Skeletal muscle satellite cell (primary cell): ENCODE measurements around the gene MAD2L1BP.
A peak's percentile ranks its signal among the peaks of the same experiment; 100 is the strongest.

Source experiments
- H3K27me3 ChIP-seq: 2 replicates; pipeline ENCODE4 v1.7.0; 2013; ENCODE audit warnings: low read length; ENCODE audit not compliant: control insufficient read depth, insufficient read depth
- H3K36me3 ChIP-seq: 2 replicates; pipeline ENCODE4 v1.7.0; 2013; ENCODE audit warnings: mild to moderate bottlenecking, control low read depth, low read length; ENCODE audit not compliant: insufficient read depth
- H3K4me1 ChIP-seq: 2 replicates; pipeline ENCODE4 v1.7.0; 2013; ENCODE audit warnings: low read length; ENCODE audit not compliant: control insufficient read depth, insufficient read depth
- H3K4me2 ChIP-seq: 2 replicates; pipeline ENCODE4 v1.7.0; 2013; ENCODE audit warnings: mild to moderate bottlenecking, low read length
- H3K4me3 ChIP-seq: 2 replicates; pipeline ENCODE4 v1.7.0; 2013; ENCODE audit warnings: low read length
- H3K9ac ChIP-seq: 2 replicates; pipeline ENCODE4 v1.7.0; 2013; ENCODE audit warnings: mild to moderate bottlenecking, low read depth, low read length, moderate library complexity
- H3K9me3 ChIP-seq: replicated peaks from 2 replicates; pipeline ENCODE4 v1.7.0; 2013; ENCODE audit warnings: mild to moderate bottlenecking, control low read depth, low read length

Gene MAD2L1BP

GRCh38 chr6:43669050-43669921 is 33.6 kb downstream of the MAD2L1BP start:
- Histone ChIP-seq H3K4me1 (peaks cover 28% of the 10 kb centered on the region), H3K9me3 (no peaks in the 10 kb centered on the region), H3K36me3 (peaks cover 29% of the 10 kb centered on the region)

GRCh38 chr6:43669922-43670622 is 34.4 kb downstream of the MAD2L1BP start:
- Histone ChIP-seq H3K27me3 (peaks cover 4% of the 10 kb centered on the region), H3K9ac (no peak overlapping the region), H3K4me1 (peaks cover 25% of the 10 kb centered on the region), H3K9me3 (no peaks in the 10 kb centered on the region), H3K4me2 (no peak overlapping the region), H3K36me3 (peaks cover 36% of the 10 kb centered on the region), H3K4me3 (no peak overlapping the region)

More at GRCh38 chr6:43669050-43669921, 33.6 kb downstream of the MAD2L1BP start:
- Histone ChIP-seq H3K4me2 (peak overlapping the region; percentile 32), H3K27me3 (peaks cover 4% of the 10 kb centered on the region), H3K9ac (no peak overlapping the region), H3K4me3 (no peak overlapping the region)

- Histone ChIP-seq H3K4me3 (no peak overlapping the region), H3K9ac (no peak overlapping the region), H3K4me1 (peaks cover 20% of the 10 kb centered on the region), H3K36me3 (peaks cover 42% of the 10 kb centered on the region), H3K9me3 (no peaks in the 10 kb centered on the region), H3K4me2 (no peak overlapping the region), H3K27me3 (peaks cover 4% of the 10 kb centered on the region)
Observed at GRCh38 chr6:43670623-43670986, 35.0 kb downstream of the MAD2L1BP start.

GRCh38 chr6:43671011-43671800 is 35.6 kb downstream of the MAD2L1BP start:
- Histone ChIP-seq H3K9ac (no peak overlapping the region), H3K36me3 (peaks cover 45% of the 10 kb centered on the region), H3K4me1 (peaks cover 20% of the 10 kb centered on the region), H3K4me3 (no peak overlapping the region), H3K9me3 (no peaks in the 10 kb centered on the region), H3K4me2 (no peak overlapping the region), H3K27me3 (peaks cover 3% of the 10 kb centered on the region)

- no peak overlapping the region for H3K4me3 ChIP-seq
- H3K4me2 ChIP-seq = no peak overlapping the region
- H3K4me1 ChIP-seq = peaks cover 20% of the 10 kb centered on the region
- H3K36me3 ChIP-seq = peaks cover 53% of the 10 kb centered on the region
- H3K9me3 ChIP-seq = no peaks in the 10 kb centered on the region
- H3K27me3 ChIP-seq = no peaks in the 10 kb centered on the region
- H3K9ac ChIP-seq = no peak overlapping the region
Observed at GRCh38 chr6:43671801-43672690, 36.4 kb downstream of the MAD2L1BP start.

- no peak overlapping the region for H3K9ac ChIP-seq
- peaks cover 13% of the 10 kb centered on the region for H3K4me1 ChIP-seq
- no peak overlapping the region for H3K4me3 ChIP-seq
- H3K36me3 ChIP-seq = peaks cover 68% of the 10 kb centered on the region
- H3K4me2 ChIP-seq = no peak overlapping the region
- no peaks in the 10 kb centered on the region for H3K9me3 ChIP-seq
- H3K27me3 ChIP-seq = no peaks in the 10 kb centered on the region
Observed at GRCh38 chr6:43673444-43674084, 37.9 kb downstream of the MAD2L1BP start.

- Histone ChIP-seq H3K9me3 (no peaks in the 10 kb centered on the region), H3K4me1 (peaks cover 5% of the 10 kb centered on the region), H3K9ac (no peak overlapping the region), H3K4me3 (no peak overlapping the region), H3K27me3 (no peaks in the 10 kb centered on the region), H3K4me2 (no peak overlapping the region), H3K36me3 (peaks cover 75% of the 10 kb centered on the region)
Observed at GRCh38 chr6:43674291-43674690, 38.7 kb downstream of the MAD2L1BP start.

GRCh38 chr6:43674921-43675320 is 39.3 kb downstream of the MAD2L1BP start:
- H3K4me2 ChIP-seq = no peak overlapping the region
- no peaks in the 10 kb centered on the region for H3K27me3 ChIP-seq
- no peak overlapping the region for H3K4me3 ChIP-seq
- H3K36me3 ChIP-seq = peaks cover 81% of the 10 kb centered on the region
- H3K9me3 ChIP-seq = no peaks in the 10 kb centered on the region
- no peak overlapping the region for H3K9ac ChIP-seq
- H3K4me1 ChIP-seq = no peaks in the 10 kb centered on the region

- Histone ChIP-seq H3K4me2 (no peak overlapping the region), H3K36me3 (peaks cover 79% of the 10 kb centered on the region), H3K9me3 (no peaks in the 10 kb centered on the region), H3K4me3 (no peak overlapping the region), H3K9ac (no peak overlapping the region), H3K4me1 (no peaks in the 10 kb centered on the region), H3K27me3 (no peaks in the 10 kb centered on the region)
Observed at GRCh38 chr6:43676962-43677606, 41.4 kb downstream of the MAD2L1BP start.

GRCh38 chr6:43677759-43678158 is 42.1 kb downstream of the MAD2L1BP start:
- no peak overlapping the region for H3K4me2 ChIP-seq
- H3K4me3 ChIP-seq = no peak overlapping the region
- H3K9me3 ChIP-seq = no peaks in the 10 kb centered on the region
- H3K27me3 ChIP-seq = no peaks in the 10 kb centered on the region
- H3K9ac ChIP-seq = no peak overlapping the region
- H3K4me1 ChIP-seq = no peaks in the 10 kb centered on the region
- peaks cover 79% of the 10 kb centered on the region for H3K36me3 ChIP-seq
